Kidney glomerular epithelial cell (primary cell): Measurements from ENCODE around the gene PITPNM2.

Source experiments
- DNase-seq: peaks from one replicate; lab custom pipeline; 2025; lab: John Stamatoyannopoulos, UW

The PITPNM2 gene

DNA sequence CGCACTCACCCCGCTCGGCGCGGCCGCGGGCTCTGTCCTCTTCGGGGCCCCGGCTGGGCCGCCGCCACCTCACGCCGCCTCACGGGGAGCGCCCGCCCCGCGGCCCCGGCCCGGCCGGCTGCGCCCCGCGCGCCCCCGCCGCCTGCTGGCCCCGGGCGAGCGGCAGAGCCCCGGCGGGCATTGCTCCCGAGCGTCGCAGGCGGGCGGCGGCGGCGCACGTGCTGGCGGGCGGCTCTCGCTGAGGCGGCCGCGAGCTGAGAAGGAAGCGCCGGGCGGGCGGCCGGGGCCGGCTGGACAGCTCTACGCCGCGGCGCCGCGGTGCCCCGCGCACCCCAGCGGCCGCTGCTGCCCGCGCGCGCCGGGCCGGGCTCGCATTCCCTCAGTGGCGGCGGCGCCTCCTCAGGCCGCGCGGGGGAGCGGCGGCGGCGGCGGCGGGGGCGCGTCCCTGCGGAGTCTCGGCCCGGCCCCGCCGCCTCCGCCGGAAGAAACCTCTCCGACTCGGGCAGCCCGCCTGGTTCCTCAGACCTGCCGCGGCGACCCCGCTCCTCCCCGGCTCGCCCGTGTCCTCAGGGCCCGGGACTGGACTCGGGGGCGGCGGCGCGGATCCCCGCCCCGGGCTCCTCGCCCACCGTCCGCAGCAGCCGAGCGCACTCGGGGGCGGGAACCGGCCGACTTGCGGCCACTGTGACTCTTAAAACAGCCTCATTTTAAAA is at the start of gene PITPNM2:
TSS of gene PITPNM2 (minus strand) at position 347 of the 713 bp plus-strand sequence. CDS start 116,500 bp downstream, outside the sequence.
- peak; percentile 56 for DNase-seq

DNA sequence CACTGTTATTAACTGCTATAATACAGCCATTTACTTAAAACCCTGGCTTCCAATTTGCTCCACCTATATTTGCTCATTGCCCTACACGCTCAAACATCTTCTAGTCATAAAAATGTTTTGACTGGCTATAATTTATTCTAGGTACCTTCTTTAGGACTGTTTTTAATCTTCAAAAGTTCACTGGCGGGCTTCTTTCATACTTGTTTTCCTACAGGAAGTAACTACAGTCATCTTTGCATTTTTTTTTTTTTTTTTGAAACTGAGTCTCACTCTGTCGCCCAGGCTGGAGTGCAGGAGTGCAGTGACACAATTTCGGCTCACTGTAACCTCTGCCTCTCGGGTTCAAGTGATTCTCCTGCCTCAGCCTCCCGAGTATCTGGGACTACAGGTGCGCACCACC is 49.5 kb upstream of the PITPNM2 start:
- DNase-seq = no peak

DNA sequence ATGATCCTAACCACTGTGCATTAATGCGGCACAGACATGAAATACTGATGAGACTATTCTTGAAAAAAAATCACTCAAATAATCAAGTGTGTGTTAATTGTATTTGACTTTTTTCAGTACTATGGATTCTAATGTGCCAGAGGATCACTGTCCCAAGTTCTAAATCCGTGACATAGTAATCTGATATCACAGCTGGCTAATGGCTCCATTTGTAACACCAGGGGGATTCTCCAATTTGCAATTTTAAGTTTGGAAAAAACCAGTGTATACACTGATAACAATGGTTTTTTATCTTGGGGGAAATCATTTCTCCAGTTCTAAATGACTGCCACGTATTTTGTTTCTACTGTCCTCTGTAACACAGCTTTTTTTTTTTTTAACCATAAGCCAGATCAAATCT is 49.0 kb upstream of the PITPNM2 start:
- no peak for DNase-seq

DNA sequence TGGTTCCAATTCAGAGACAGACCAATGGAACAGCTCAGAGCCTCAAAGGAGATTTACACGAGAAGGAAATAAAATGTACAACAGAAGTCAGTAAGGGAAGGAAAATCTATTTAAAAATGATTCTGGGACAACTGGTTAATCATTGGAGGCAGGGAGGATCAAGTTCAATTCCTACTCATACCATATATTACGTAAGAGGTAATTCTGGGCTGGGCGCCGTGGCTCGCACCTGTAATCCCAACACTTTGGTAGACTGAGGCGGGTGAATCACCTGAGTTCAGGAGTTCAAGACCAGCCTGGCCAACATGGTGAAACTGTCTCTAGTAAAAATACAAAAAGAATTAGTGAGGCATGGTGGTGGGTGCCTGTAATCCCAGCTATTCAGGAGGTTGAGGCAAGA is 36.7 kb upstream of the PITPNM2 start:
- no peak for DNase-seq

DNA sequence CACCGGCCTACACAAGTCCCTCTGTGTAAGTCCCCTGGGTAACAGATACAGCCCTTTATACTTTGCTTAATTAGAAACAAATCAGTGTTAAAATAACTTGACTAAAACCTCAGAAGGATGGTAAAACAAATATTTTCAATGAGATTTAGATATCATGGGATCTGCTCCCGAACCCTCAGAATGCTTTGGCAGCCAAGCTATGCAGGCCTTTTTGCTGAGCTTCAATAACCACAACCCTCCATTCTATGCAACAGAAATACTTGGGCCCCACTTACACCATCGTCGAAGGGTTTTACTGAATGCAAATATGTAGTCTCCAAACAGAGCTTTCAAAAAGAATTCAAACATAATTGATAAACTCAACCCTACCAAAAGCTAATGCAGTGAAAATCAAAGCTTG is 29.3 kb upstream of the PITPNM2 start:
- DNase-seq = no peak

DNA sequence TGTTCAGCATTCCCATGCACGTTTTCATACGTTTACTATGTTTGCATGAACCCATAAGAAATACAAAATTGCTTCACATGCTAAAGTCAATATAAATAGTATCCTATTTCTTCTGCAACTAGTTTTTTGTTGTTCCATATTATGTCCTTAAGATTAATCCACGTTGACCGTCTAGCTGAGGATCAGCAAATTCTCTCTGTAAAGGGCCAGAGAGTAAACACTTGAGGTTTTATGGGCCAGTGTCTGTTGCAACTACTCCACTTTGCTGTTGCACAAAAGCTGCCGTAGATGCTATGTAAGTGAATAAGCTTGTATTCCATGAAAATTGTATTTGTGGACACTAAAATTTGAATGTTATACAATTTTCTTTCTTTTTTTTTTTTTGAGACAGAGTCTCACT is 21.1 kb upstream of the PITPNM2 start:
- DNase-seq = no peak

DNA sequence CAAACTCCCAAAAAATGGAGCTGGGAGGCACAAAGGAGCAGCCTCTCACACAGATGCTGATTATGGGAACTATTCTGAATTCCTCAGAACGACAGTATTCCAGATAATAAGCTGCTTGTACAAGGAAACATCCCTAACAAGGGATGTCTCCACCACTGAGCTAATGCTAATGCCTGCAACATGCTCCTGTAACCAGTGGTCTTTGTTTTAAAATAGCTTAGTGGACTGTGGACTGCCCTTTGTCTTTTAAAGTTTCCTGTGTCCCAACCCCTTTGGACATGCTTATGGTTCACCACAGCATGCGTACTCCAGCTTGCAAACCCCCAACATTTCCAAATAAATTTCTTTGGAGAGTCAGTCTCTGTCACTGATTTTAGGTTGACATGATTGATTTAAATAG is 16.4 kb upstream of the PITPNM2 start:
- no peak for DNase-seq

DNA sequence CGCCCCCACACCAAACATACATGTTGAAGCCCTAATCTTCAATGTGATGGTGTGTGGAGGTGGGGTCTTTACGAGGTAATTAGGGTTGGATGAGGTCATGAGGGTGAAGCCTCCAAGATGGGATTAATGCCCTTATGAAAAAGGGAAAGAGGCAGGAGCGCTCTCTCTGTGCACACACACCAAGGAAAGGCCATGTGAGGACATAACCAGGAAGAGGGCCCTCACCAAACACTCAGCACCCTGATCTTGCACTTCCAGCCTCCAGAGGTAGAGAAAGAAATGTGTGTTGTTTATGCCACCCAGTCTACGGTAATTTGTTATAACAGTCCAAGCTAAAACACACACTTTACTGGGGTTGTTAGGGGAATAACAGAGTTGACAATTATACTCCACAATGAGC is 14.6 kb upstream of the PITPNM2 start:
- DNase-seq = no peak

DNA sequence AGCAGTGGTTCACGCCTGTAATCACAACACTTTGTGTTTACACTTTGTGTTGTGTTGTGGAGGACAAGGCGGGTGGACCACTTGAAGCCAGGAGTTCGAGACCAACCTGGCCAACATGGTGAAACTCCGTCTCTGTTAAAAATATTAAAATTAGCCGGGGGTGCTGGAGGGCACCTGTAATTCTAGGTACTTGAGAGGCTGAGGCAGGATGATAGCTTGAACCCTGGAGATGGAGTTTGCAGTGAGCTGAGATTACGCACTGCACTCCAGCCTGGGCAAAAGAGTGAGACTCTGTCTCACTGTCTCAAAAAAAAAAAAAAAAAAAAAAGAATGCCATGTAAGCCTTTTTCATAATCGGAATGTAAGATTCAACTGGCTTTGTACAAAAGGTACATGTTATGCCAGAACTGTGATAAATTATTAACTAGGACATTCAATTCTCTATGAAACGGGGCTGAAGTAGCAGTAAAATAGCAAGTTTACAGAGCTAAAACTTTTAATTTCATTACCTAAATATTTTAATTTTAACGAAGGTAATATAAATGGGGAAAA is 13.9 kb upstream of the PITPNM2 start:
- DNase-seq = peak; percentile 43

DNA sequence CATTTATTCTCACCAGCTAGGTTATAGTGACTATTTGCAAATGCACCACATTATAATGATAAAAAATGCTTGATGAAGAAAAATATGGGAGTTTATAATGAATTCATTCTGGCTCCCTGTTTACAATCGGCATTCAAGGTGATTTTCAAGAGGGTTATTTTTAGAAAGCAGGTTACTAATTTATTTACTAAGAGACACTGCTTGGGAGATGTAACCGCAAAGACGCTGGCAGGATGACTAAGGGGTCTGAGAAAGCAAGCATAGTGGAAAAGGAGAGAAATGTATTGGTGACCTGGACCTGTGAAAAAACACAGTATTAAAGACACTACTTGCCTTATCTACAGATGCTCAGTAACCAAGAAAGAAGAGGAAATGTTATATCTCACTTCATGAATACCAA is 13.3 kb upstream of the PITPNM2 start:
- DNase-seq = peak; percentile 94

DNA sequence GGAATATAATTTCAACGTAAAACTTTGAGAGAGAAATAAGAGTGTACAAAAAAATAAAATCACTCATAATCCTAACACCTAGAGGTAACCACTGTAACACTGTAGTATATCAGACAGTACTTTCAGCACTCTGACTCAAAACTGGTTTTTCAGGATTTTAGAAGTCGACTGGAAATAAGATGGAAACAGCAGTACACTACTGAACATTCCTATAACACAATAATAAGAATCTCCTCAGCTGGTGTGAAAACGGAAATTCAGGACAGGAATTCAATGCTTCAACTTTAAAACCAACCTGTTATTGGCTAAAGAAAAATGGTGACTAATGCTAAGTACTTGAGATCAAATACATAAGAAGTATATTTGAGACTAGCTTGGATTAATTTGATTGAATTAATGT is 12.3 kb upstream of the PITPNM2 start:
- DNase-seq = no peak

DNA sequence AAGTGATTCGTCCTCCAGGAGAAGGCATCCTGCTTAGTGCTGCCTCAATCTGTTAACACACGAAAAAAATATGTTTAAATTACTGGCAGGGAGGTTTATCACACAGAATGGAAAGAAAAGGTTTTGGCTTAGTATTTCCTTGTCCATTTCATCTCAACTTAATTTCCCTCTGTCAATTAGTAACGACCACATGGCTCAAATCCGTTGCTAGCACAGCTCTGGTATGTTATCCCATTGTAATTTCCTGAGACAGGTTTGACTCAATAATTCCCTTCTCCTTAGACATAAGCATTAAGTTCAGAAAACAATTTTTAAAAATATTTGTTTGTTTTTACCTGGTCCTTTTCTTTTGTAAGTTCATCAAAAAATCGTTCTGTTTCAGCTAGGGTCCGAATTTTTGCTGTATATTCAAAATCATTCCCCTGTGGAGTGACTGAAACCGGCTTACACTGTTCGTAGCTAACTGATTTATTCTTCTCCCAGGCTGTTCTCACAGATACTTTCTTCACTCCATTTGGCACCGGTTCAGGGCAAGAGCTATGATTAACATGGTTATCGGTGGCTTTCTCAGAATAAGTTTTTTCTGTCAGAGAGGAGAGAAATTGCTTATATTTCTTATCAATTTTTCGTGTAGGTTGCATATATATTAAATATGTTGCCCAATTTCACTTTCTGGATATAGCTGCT is 10.1 kb upstream of the PITPNM2 start:
- peak; percentile 79 for DNase-seq

DNA sequence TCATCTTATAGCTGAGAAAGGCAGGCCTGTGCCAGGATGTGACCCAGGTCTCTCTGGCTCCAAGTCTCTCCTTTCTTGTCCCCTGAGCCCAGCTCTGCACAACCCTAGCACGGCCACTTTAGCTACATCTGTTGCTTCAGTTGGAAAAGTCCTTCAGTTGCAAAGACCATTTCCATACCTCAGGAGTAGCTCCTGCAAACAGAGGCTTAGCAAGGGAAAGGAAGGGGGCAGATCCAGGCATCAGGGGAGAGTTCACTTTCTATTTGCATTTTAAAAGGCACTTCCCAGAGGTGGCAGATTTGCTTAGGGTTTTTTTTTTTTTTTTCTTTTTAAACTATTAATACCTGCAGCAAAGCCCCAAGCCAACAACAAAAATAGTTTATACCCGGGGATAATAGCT is 3.0 kb upstream of the PITPNM2 start:
- no peak for DNase-seq

DNA sequence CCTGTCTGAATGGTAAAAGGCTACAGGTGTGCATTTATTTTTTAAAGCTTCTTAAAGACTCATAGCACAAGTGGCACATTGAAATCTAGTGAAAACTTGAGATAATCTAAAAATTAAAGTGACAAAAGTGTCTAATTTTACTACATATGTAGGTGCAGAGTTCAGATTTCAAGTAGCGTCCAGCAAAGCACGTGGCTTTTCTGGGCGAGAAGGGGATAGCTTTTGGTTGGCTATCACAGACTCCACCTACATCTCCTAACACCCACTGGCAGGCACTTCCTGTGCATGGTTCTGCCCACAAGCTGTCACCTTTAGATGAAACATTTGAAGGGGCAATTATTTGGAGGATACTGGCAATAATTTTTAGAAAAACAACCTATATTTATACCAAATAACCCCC is 1.9 kb upstream of the PITPNM2 start:
- no peak for DNase-seq

DNA sequence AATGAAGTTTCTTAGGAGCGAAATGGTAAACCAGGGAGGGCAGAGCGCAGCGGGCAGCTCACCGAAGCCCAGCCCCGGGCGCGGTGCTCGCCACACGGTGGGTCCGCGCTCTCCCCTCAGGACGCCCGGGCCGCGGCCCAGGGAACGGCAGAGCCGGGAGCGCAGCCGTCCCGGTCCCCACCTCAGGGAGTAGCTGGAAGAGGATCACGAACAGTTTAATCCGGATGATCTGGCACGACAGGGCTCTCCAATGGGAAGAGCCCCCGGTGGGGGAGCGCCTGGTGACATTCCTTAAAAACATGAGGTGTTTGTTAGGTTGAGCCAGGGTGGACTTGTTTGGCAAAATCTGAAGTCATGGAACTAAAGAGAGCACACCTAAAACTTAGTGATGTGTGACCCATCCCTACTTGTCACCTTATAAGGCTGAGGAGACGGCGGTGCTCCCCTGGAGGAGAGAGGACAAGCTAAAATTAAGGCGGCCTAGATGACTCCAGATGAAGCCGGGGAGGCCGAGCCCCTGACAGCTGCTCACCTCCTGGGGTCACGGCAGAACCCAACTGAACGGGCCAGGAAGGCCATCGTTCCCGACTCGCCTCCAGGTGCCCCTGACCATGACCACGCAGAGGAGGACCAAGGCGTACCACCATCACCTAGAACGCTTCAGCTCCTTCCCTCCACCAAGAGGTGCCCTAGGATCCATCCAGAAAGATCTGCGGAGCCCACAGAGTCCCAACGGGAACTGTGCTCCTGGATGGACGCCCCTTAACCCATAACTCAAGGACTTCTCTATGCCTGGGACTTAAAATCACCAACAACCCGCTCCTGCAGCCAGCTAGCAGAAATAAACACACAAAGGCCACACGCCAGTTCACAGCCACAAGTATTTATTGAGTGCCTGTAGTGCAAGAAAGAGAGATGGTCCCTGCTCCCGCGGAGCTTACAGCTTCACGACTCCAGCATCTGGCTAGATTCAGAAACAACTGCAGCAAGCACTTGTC is 866 bp upstream of the PITPNM2 start:
- DNase-seq = no peak

DNA sequence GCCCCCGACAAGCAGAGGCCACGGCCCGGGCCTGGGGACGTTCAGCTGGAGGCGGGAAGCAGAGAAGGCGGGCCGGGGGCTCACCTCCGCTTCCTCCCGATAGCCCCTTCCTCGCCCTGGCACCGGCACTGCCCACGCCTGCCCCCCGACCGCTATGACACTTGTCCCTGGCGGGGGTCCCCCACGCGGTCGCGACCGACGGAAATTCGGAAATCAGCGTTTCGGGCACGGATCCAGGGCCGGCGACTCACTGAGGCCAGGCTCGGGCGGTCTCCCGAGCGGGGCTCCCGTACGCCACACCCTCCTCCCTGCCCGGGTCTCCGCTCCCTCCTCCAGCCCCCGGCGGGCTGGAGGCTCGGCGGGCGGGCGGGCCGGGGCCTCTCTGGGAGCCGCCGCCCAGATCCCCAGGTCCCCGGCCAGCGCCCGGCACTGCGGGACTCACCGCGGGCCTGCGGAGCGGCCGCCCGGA is 581 bp downstream of the PITPNM2 start:
- no peak for DNase-seq

DNA sequence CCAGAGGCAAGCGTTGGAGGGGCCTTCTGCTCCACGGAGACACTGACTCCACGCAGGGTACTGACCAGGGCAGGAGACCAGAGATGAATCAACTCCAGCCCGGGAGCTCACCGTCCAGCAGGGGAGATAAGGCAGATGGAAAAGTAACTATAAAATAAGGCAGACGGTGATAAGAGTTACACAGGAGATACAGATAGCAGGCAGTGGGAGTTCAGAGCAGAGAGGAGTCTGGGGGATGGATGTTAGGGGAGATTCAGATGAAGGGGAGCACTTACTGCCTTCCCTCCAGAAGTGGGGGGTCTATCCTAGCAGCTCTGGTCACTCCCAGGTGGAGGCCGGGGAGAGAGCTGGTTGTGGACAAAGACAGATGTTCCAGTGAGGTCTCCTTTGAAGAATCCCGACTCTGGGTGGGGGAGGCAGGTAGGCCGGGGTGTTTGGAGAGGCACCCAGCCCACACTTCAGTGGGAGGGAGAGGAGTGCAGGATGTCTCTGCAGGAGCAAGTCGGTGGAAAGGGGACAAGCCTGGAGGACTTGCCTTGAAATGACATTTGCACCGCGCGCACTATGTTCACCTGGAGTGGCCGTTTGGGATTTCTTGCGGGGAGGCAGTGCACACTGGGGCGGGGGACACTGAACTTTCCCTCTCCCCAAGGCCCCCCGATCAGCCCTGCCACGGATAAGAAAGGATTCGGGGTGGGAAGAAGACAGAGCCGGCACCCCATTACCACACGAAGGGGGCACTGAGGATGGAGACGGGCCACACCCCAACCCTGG is 1.2 kb downstream of the PITPNM2 start:
- no peak for DNase-seq

DNA sequence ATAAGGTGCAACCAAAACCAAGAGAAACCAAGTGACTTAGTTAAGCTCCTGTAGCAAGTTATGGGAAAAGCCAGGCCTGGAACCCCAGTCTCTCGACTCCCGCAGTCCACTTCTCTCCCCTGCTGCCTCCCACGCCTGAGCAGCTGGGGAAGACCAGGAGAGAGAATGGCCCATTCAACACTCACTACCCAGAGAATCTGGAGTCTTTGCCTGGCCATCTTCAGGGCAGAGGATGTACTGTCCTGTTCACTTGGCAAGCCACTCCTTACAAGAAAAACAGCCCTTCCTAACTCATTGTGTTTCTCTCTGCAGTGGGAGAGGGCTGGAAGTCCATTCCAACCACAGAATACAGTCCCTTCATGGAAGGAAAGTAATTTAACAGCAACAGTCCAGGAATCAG is 1.8 kb downstream of the PITPNM2 start:
- no peak for DNase-seq

DNA sequence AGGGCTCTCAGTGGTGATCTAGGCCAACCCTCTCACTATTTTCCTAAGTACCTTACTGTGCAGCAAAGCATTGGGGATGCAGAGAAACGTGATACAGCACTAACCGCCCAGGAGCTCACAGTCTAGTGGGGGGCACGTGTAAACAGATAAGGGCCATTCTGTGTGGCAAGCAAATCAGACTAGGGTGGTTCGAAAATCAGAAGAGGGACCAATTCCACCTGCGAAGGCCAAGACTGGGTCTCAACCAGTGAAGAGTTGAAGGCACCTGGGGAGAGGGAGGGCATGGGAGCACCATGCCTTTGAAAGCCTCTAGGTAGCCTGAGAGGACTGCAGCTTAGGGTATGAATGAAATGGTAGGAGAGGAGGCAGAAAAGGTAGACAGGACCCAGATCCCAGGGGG is 2.2 kb downstream of the PITPNM2 start:
- DNase-seq = no peak

DNA sequence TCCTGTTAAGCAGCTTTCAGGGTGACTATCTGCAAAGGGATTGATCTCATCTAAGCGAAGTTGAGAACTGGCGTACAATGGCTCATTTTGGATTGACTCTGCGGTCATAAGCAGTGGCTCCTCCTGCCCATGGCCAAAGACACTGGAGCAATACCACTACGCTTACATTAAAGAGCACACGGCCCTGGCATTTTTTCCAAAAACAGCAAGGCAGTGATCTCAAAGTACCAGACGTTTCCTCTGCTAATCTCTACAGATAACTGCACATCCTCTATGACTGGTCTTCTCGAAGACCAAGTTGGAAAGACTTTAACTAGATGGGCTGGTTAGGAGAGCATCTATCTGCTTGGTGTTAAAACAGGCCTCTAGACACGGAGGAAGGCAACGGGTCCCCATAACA is 2.7 kb downstream of the PITPNM2 start:
- DNase-seq = no peak

DNA sequence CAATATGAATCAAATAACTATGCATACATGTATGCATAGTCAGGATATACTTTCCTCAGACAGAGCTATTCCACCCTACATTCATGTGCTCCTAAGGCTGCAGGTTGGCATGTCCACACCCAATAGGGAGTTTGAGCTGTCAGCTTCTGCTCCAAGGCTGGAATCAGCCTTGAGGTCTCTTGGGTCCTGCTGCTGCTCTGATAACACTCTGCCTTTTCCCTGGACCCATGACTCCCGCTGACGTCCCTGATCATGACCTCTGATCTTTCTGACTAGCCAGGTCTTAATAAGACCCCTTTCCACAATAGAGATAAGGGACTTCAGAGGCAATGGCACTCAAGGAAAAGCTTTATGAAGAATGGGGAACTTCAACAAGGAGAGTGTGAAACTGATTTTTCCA is 5.7 kb downstream of the PITPNM2 start:
- no peak for DNase-seq
